HepG2 (cell line): Measurements from ENCODE around the gene TFPI.
A peak's percentile ranks its signal among the peaks of the same experiment; 100 is the strongest.
"Not testable (repeated sequence)": the region's sequence is repeated elsewhere in the genome, so short reads cannot be mapped to it uniquely, and the experiment has no call there.

Experiments
- ELF4 ChIP-seq: sonication (generic); formaldehyde crosslinking; IDR thresholded peaks from 2 replicates; pipeline ENCODE4 v1.5.0; 2020; ENCODE audit warnings: missing genetic modification reagents, mild to moderate bottlenecking, moderate library complexity, borderline replicate concordance
- NPAS2 ChIP-seq: sonication (generic); formaldehyde crosslinking; IDR thresholded peaks from 2 replicates; pipeline ENCODE4 v1.8.0; 2022; ENCODE audit warnings: mild to moderate bottlenecking, missing genetic modification reagents, borderline replicate concordance
- NR2F6 ChIP-seq, 2 experiments: IDR thresholded peaks; 2 replicates each; pipeline ENCODE4 v1.6.1; 2016; ENCODE audit warnings: antibody characterized with exemption in 1 of 2, mild to moderate bottlenecking in 1 of 2
- POLR2G ChIP-seq: fragments of 200-400 bp; formaldehyde crosslinking; IDR thresholded peaks from 2 replicates; pipeline ENCODE4 v1.6.1; 2018; ENCODE audit warnings: mild to moderate bottlenecking, low read depth, low read length, moderate library complexity
- SUZ12 ChIP-seq: fragments of 150-350 bp; IDR thresholded peaks from 2 replicates; pipeline ENCODE4 v1.6.1; 2014; ENCODE audit warnings: low read depth, low read length
- ZNF619 ChIP-seq: sonication (generic); formaldehyde crosslinking; IDR thresholded peaks from 2 replicates; pipeline ENCODE4 v1.4.0; 2020; ENCODE audit warnings: mild to moderate bottlenecking, missing genetic modification reagents

- TF ChIP-seq POLR2G = 0 out of 2 replicates have a peak, but pooled peaks have one; percentile 14
- TF ChIP-seq ELF4 (CRISPR knock-in tag); SUZ12; NR2F6 (IDR thresholded peaks at IDR 0.05); NR2F6 (CRISPR knock-in tag; IDR thresholded peaks at IDR 0.05); ZNF619 (CRISPR knock-in tag); NPAS2: not testable (repeated sequence)
Measured at GRCh38 chr2:187538222-187538621, 16.0 kb downstream of the TFPI start.
